Erythroblast (primary cell): ENCODE data around the gene EPS8.
A peak's percentile ranks its signal among the peaks of the same experiment; 100 is the strongest.

Experiments used
- DNase-seq, 2 experiments: peaks; one replicate each; lab custom pipeline; 2025; lab: John Stamatoyannopoulos, UW
- GATA1 ChIP-seq: IDR thresholded peaks from 2 replicates; pipeline ENCODE4 v1.6.1; 2011; ENCODE audit warnings: low read depth, mild to moderate bottlenecking, control low read depth, low read length, moderate library complexity
- POLR2A ChIP-seq: IDR thresholded peaks from 2 replicates; pipeline ENCODE4 v1.6.1; 2011; ENCODE audit warnings: mild to moderate bottlenecking, low read length

Gene EPS8

GRCh38 chr12:15693228-15693911, 95.8 kb downstream of the EPS8 start:
- DNase-seq = no peak
- no peak for TF ChIP-seq POLR2A
- no peak for TF ChIP-seq GATA1

GRCh38 chr12:15691388-15691787, 97.8 kb downstream of the EPS8 start:
- TF ChIP-seq POLR2A (no peak), GATA1 (no peak)
- DNase-seq = no peak

- DNase-seq = no peak
- no peak for TF ChIP-seq GATA1
- TF ChIP-seq POLR2A = no peak
Measured at GRCh38 chr12:15690320-15690719, 98.9 kb downstream of the EPS8 start.

GRCh38 chr12:15689751-15690191, 99.4 kb downstream of the EPS8 start:
- peak in 1 of 2 experiments; percentile 12 for DNase-seq
- TF ChIP-seq GATA1 (no peak), POLR2A (no peak)

GRCh38 chr12:15688838-15689625, 100.2 kb downstream of the EPS8 start:
- peak; percentile 18 to 36 for DNase-seq
- TF ChIP-seq POLR2A = no peak
- TF ChIP-seq GATA1 = no peak

GRCh38 chr12:15688202-15688736, 100.9 kb downstream of the EPS8 start:
- TF ChIP-seq GATA1 = no peak
- TF ChIP-seq POLR2A = peak; percentile 32
- peak; percentile 59 to 61 for DNase-seq

- no peak for DNase-seq
- TF ChIP-seq GATA1 (no peak), POLR2A (no peak)
Measured at GRCh38 chr12:15687583-15687982, 101.6 kb downstream of the EPS8 start.

GRCh38 chr12:15684896-15685658, 104.1 kb downstream of the EPS8 start:
- no peak for TF ChIP-seq POLR2A
- no peak for TF ChIP-seq GATA1

GRCh38 chr12:15682826-15683225, 106.4 kb downstream of the EPS8 start:
- TF ChIP-seq POLR2A (no peak), GATA1 (no peak)

More at GRCh38 chr12:15684896-15685658, 104.1 kb downstream of the EPS8 start:
- DNase-seq = no peak

GRCh38 chr12:15679151-15679550, 110.0 kb downstream of the EPS8 start:
- DNase-seq = no peak
- no peak for TF ChIP-seq GATA1
- no peak for TF ChIP-seq POLR2A

More at GRCh38 chr12:15682826-15683225, 106.4 kb downstream of the EPS8 start:
- no peak for DNase-seq

GRCh38 chr12:15677726-15678201, 111.4 kb downstream of the EPS8 start:
- no peak for DNase-seq
- no peak for TF ChIP-seq GATA1
- TF ChIP-seq POLR2A = no peak

- no peak for DNase-seq
- TF ChIP-seq POLR2A (no peak), GATA1 (no peak)
Measured at GRCh38 chr12:15677228-15677627, 112.0 kb downstream of the EPS8 start.

- no peak for DNase-seq
Measured at GRCh38 chr12:15672671-15673270, 116.4 kb downstream of the EPS8 start.

More at GRCh38 chr12:15672671-15673270, 116.4 kb downstream of the EPS8 start:
- no peak for TF ChIP-seq POLR2A
- TF ChIP-seq GATA1 = no peak
